ENCODE measurements around the gene NTN5.
"Not testable (repeated sequence)": the region's sequence is repeated elsewhere in the genome, so short reads cannot be mapped to it uniquely, and the experiment has no call there.

The NTN5 gene

GRCh38 chr19:48668332-48668731, 4.5 kb downstream of the NTN5 start:
- DNase-seq: no peak

GRCh38 chr19:48665786-48666185, 7.0 kb downstream of the NTN5 start:
- DNase-seq: no peak

GRCh38 chr19:48664476-48664875, 8.3 kb downstream of the NTN5 start:
- DNase-seq: no peak

GRCh38 chr19:48663667-48664066, 9.2 kb downstream of the NTN5 start:
- no peak for DNase-seq

DNA sequence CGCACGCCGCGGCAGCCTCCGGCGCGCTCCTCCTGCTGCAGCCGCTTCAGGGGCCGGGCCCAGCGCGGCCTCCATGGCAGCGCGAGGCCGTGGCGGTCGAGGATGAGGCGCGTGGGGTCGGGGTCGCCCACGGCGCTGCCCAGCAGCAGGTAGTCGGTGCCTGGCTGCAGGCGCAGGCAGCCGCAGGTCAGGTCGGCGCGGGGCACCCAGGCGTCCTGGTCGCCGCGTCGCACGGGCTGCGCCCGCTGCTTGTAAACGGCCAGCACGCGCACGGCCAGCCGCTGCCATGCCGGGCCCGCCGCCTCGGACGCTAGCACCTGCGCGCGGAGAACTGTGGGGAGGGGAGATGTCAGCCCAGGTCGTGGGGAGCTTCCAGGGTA, 11.1 kb downstream of the NTN5 start:
- no peak for DNase-seq

- peak; percentile 93 for DNase-seq
Observed at GRCh38 chr19:48660852-48661710, 11.7 kb downstream of the NTN5 start.

GRCh38 chr19:48659768-48660167, 13.0 kb downstream of the NTN5 start:
- DNase-seq: no peak

GRCh38 chr19:48658483-48658882, 14.3 kb downstream of the NTN5 start:
- no peak for DNase-seq

GRCh38 chr19:48657828-48658227, 15.0 kb downstream of the NTN5 start:
- DNase-seq: not testable (repeated sequence)

DNA sequence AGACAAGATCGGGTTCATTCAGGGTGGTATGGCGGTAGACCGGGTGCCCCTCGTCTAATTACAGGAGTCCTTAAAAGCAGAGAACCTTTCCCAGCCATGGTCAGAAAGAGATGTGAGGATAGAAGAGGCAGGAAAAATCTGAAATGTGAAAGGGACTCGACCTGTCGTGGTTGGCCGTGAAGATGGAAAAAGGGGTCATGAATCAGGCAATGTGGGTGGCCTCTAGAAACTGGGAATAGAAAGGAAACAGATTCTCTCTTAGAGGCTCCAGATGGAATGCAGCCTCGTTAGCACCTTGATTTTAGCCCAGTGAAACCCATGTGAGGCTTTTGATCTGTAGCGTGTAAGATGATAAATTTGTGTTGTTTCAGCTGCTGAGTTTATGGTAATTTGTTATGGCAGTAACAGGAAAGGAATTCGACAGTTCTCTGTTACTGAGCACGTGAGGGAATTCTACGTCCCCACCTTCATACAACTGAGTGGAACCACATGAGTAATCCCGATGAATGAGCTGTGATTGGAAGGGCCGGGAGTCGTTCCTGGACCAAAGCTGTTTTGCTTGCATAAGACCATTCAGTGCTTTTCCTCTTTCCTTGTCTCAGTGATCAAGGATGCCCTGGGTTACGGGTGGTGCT, 15.9 kb downstream of the NTN5 start:
- DNase-seq: no peak

DNA sequence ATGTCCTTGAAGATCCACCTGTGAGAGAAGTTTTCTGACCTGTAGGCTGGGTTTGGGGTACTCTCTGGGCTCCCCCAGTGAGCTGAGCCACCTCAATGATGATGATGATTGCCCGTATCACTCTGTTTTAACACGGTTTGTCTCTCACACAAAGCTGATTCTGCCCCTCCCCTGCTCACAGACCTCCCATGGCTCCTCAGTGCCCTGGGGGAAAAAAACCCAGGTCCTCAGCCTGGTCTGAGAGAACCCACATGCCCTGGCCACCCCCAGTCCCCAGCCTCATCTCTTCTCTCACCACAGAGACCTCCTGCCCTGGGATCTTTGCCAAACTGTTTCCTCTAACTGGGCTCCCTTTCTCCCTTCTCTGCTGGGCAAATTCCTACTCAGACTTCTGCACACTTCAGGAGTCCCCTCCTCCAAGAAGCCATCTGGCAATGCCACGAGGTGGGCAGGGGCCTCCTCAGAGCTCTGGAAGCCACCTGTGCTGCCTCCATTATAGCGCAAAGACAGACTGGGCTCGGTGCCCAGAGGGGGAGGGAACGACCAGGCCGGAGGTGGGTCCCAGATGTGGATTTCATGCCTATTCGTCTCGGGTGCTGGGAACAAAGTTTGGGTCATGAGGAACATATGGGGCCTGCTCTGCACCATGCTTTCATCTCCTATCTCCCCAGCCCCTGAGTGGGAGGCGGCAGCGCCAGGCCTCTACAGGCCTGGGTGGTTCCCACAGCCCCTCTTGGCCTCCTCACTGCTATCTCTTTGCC, 18.3 kb downstream of the NTN5 start:
- no peak for DNase-seq

DNA sequence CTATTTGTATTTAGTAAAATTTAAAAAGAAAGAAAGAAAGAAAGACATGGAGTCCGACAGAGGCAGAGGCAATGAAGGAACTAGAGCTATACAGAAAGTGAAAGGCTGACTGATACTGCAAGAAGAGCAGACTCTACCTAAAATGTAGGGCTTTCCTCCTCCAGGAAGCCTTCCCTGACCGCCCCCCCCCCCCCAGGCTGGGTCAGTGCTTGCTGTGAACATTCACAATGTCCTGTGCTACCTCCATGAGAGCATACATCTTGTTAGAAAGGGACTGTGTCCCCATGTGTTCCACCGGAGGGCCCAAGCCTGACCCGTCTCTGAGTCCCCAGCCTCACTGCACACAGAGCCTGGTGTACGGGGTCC, 21.2 kb downstream of the NTN5 start:
- no peak for DNase-seq

DNA sequence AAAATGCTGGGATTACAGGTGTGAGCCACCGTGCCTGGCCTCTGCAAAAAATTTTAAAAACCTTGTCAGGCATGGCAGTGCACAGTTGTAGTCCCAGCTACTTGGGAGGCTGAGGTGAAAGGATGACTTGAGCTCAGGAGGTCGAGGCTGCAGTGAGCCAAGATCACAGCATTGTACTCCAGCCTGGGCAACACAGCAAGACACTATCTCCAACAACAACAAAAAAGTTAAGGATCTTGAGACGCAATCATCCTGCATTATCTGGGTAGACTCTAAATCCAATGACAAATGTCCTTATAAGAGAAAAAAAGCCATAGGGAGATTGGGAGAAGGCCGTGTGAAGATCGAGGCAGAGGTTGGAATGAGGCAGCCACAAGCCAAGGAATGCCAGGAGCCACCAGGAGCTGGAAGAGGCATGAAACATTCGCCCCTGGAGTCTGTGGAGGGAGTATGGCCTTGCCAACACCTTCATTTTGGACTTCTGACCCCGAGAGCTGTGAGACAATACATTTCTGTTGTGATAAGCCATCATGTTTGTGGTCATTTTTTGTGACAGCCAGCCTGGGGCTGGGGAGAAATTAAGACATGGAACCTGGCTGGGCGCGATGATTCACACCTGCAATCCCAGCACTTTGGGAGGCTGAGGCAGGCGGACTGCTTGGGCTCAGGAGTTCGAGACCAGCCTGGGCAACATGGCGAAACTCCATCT, 21.7 kb downstream of the NTN5 start:
- DNase-seq: no peak

- DNase-seq: no peak
Observed at GRCh38 chr19:48648134-48648533, 24.7 kb downstream of the NTN5 start.

DNA sequence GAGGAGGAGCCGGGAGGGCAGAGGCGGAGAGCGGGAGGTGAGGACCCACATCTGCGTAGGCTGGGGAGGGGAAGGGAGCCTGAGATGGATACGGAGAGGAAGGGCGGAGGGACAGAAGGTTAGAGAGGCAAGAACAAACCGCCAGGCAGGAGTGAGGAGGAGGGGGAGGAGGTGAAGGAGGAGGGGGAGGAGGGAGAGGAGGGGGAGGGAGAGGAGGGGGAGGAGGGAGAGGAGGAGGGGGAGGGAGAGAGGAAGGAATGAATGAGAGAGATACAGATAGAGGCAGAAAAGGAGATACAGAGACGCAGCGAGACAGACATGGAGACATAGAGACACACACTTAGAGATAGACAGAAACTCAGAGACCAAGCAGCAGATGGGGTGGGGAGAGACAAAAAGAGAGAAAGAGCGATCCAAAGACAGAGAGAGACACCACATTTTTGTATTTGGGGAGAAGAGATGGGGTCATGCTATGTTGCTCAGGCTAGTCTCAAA, 26.0 kb downstream of the NTN5 start:
- DNase-seq: no peak

DNA sequence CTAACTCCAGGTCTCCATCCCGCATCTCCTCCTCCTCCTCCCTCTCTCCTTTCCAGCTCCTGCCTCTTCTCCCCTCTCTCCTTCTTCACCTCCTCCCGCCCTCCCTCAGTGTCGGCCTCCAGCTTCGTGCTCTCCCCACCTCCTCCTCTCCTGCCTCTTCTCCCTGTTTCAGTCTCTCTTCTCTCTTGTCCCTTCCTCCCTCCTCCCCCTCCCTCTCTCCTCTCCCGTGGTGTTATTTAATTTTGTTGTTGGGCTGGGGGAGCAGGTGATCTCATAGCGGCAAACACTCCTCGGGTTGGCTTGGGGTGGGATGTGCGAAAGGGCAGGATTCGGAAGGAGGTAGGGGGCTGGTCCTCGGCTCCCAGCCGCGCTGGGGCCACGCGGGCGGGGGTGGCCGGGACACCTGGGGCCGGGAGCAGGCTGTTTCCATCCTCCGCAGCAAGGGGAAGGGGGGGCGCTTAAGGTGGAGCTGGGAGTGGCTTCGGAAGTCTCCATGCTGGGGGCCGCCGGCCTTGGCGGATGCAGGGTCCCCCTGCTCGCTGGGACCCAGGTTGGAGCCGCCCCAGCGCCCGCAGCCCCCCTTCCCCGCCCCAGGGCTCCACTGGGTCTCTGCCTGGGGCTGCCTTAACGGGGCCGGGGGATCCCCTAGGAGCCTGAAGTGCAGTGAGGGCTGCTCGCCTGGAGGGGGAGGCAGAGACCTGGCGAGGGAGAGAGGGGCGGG, 26.7 kb downstream of the NTN5 start, which contains the start of gene CA11:
CA11 (minus strand) TSS at position 187 of the 721 bp plus-strand sequence. CDS start 555 bp downstream, outside the sequence.
- peak; percentile 98 for DNase-seq

- DNase-seq: no peak
Observed at GRCh38 chr19:48645620-48646000, 27.2 kb downstream of the NTN5 start.

- DNase-seq: peak; percentile 87
Observed at GRCh38 chr19:48644839-48645619, 27.8 kb downstream of the NTN5 start.

GRCh38 chr19:48644355-48644754, 28.5 kb downstream of the NTN5 start:
- no peak for DNase-seq

DNA sequence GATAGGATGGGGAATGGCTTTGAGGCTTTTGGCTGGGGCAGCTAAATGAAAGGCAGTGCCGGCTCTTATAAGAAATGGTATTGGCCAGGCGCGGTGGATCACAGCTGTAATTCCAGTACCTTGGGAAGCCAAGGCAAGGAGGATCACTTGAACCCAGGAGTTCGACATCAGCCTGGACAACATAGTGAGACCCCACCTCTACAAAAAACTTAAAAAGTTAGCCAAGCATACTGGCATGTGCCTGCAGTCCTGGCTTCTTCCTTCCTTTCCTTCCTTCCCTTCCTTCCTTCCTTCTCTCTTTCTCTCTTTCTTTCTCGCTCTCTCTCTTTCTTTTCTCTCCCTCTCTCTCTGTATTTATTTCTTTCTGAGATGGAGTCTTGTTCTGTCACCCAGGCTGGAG, 30.0 kb downstream of the NTN5 start:
- DNase-seq: no peak

- DNase-seq: no peak
Observed at GRCh38 chr19:48641850-48642249, 31.0 kb downstream of the NTN5 start.

Data from activated CD8-positive, alpha-beta memory T cell treated with anti-CD3 and anti-CD28 coated beads for 24 hours (primary cell).